ACC112 (cell line): ENCODE results near the gene SERPINB2.

Experiments used
- H2AFZ ChIP-seq: fragments of 200-600 bp; sonication (generic); one replicate; pipeline ENCODE4 v1.6.0; 2017; ENCODE audit warnings: antibody characterized with exemption, low read length; ENCODE audit not compliant: unreplicated experiment
- H3K27ac ChIP-seq: fragments of 200-600 bp; sonication (generic); 2 replicates; pipeline ENCODE4 v1.5.1; 2014; ENCODE audit warnings: low read depth, mild to moderate bottlenecking, antibody characterized with exemption, low read length, moderate library complexity
- H3K27me3 ChIP-seq: fragments of 200-600 bp; sonication (generic); 2 replicates; pipeline ENCODE4 v1.6.1; 2014; ENCODE audit warnings: mild to moderate bottlenecking, antibody characterized with exemption, low read length, moderate library complexity, mixed read lengths; ENCODE audit not compliant: insufficient read depth
- H3K36me3 ChIP-seq: fragments of 200-600 bp; sonication (generic); 2 replicates; pipeline ENCODE4 v1.6.1; 2016; ENCODE audit warnings: mild to moderate bottlenecking, antibody characterized with exemption, low read length, moderate library complexity, mixed read lengths; ENCODE audit not compliant: insufficient read depth
- H3K4me1 ChIP-seq: fragments of 200-600 bp; sonication (generic); one replicate; pipeline ENCODE4 v1.6.1; 2016; ENCODE audit warnings: low read length, mixed read lengths; ENCODE audit not compliant: insufficient read depth, unreplicated experiment, control insufficient read depth
- H3K4me3 ChIP-seq: fragments of 200-600 bp; sonication (generic); 2 replicates; pipeline ENCODE4 v1.5.1; 2014; ENCODE audit warnings: mild to moderate bottlenecking, low read depth, low read length
- H3K79me2 ChIP-seq: fragments of 200-600 bp; sonication (generic); one replicate; pipeline ENCODE4 v1.6.0; 2016; ENCODE audit warnings: low read length; ENCODE audit not compliant: control insufficient read depth, unreplicated experiment, insufficient read depth

Gene SERPINB2

DNA sequence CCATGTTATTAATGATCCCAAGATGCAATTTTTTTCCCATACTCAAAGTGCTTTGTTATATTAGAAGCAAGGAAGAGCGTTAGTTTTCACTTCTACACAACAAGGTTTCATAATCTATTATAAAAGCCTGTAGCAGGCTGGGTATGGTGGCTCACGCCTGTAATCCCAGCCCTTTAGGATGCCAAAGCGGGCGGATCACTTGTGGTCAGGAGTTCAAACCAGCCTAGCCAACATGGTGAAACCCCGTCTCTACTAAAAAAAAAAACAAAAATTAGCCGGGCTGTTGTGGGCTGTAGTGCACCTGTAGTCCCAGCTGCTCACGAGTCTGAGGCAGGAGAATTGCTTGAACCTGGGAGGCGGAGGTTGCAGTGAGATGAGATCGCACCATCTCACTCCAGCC, 19.0 kb upstream of the SERPINB2 start:
- Histone ChIP-seq H3K4me3 (no peak overlapping the region), H3K4me1 (peaks cover 2% of the 10 kb centered on the region), H3K27me3 (no peaks in the 10 kb centered on the region), H2AFZ (no peak overlapping the region), H3K27ac (no peak overlapping the region), H3K36me3 (no peaks in the 10 kb centered on the region), H3K79me2 (no peaks in the 10 kb centered on the region)

DNA sequence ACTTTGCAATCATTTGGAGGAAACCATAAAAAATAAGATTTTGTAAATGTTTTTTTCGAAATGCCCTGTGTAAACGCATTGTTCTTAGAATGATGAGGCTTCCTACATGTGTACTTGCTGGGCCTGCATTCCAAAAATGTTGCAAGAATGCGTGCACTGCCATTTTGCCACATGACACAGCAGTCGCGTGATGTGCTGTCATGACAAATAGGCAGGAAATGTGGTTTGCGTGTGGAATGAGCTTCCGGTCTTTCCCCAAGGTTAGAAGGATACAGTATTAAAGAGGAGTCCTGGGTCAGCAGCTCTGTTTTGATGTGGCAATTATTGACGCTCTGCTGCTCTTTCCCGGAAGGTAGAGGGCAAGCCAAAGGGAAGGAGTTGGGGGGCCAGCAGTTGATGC, 18.1 kb upstream of the SERPINB2 start:
- H3K79me2 ChIP-seq = no peaks in the 10 kb centered on the region
- no peak overlapping the region for H3K4me3 ChIP-seq
- H3K4me1 ChIP-seq = peaks cover 2% of the 10 kb centered on the region
- no peaks in the 10 kb centered on the region for H3K27me3 ChIP-seq
- H3K27ac ChIP-seq = peak overlapping the region; percentile 16; the same call in 1 of the 2 replicates
- H3K36me3 ChIP-seq = no peaks in the 10 kb centered on the region
- H2AFZ ChIP-seq = no peak overlapping the region

GRCh38 chr18:63869851-63870250, 17.7 kb upstream of the SERPINB2 start:
- Histone ChIP-seq H3K27me3 (no peaks in the 10 kb centered on the region), H2AFZ (no peak overlapping the region), H3K4me3 (no peak overlapping the region), H3K36me3 (no peaks in the 10 kb centered on the region), H3K4me1 (peaks cover 2% of the 10 kb centered on the region), H3K27ac (peak overlapping the region; percentile 16; the same call in 1 of the 2 replicates), H3K79me2 (no peaks in the 10 kb centered on the region)

DNA sequence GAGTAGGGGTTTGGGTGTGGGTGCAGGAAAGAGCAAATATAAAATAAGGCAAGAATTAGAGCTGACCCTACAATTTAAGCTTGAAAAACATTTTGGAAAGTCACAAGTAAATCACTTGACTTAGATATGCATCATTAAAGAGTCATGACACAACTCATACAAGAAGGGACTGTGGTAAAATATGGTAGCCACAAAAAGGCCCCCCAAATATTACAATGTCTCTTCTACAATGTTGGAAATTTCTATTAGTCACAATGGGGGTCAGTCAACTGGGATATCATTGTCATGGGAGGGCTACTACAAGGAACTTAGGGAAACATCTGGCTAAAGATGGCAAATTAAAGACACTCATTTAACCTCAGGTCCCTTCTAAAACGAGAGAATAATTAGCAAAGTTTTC, 15.7 kb upstream of the SERPINB2 start:
- Histone ChIP-seq H3K79me2 (no peaks in the 10 kb centered on the region), H3K4me3 (no peak overlapping the region), H3K4me1 (peaks cover 2% of the 10 kb centered on the region)

GRCh38 chr18:63872586-63872985, 14.9 kb upstream of the SERPINB2 start:
- H3K79me2 ChIP-seq = no peaks in the 10 kb centered on the region
- H3K27ac ChIP-seq = no peak overlapping the region
- no peak overlapping the region for H3K4me3 ChIP-seq
- H3K36me3 ChIP-seq = no peaks in the 10 kb centered on the region
- no peaks in the 10 kb centered on the region for H3K27me3 ChIP-seq
- no peak overlapping the region for H2AFZ ChIP-seq
- peaks cover 2% of the 10 kb centered on the region for H3K4me1 ChIP-seq

More for the DNA sequence above, 15.7 kb upstream of the SERPINB2 start:
- Histone ChIP-seq H3K36me3 (no peaks in the 10 kb centered on the region), H3K27ac (no peak overlapping the region), H2AFZ (no peak overlapping the region), H3K27me3 (no peaks in the 10 kb centered on the region)

DNA sequence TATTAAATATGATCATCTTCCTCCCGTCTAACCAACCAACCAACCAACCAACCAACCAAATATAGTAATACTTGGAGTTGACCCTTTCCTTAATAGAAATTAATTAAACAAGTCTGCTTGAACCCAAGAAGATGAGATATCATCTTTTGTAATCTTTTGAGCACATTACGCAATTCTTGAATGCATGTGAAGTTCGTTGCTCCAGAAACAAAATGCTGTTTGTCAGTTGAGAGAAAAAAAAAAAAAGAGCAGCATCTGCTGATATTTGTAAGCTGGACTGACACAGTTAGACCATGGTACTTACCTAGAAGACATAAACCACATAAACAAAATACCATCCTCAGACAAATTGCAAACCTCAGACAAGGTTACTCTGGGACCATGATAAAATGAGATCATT, 9.2 kb upstream of the SERPINB2 start:
- no peak overlapping the region for H3K4me3 ChIP-seq
- H3K27me3 ChIP-seq = no peaks in the 10 kb centered on the region
- no peaks in the 10 kb centered on the region for H3K36me3 ChIP-seq
- no peak overlapping the region for H2AFZ ChIP-seq
- H3K4me1 ChIP-seq = peaks cover 47% of the 10 kb centered on the region
- H3K79me2 ChIP-seq = no peaks in the 10 kb centered on the region
- H3K27ac ChIP-seq = peak overlapping the region; percentile 68

DNA sequence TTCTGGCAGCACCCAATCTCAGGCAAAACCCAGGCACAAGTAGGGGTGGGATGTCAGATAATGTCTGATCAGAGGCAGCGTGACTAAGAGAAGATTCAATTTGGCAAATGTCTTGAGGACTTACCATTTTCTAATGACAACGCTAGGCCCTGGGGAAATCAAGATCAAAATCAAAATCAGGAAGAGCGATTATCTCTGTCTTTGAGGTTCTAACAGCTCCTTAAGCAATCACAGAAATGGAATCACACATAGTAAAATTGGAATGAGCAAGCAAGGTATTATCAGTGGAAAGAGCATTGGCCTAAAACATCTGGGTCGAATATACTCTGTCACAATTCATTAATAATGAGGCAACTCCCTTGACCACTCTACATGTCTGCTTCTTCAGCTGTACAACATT, 8.6 kb upstream of the SERPINB2 start:
- Histone ChIP-seq H3K4me3 (no peak overlapping the region), H3K27ac (peak overlapping the region; percentile 68), H2AFZ (peak overlapping the region; percentile 40), H3K27me3 (no peaks in the 10 kb centered on the region), H3K79me2 (no peaks in the 10 kb centered on the region), H3K4me1 (peaks cover 53% of the 10 kb centered on the region), H3K36me3 (no peaks in the 10 kb centered on the region)

GRCh38 chr18:63879709-63880108, 7.8 kb upstream of the SERPINB2 start:
- Histone ChIP-seq H3K27ac (peak overlapping the region; percentile 16; the same call in 1 of the 2 replicates), H3K27me3 (no peaks in the 10 kb centered on the region), H3K4me1 (peaks cover 53% of the 10 kb centered on the region), H3K79me2 (no peaks in the 10 kb centered on the region), H2AFZ (no peak overlapping the region), H3K36me3 (no peaks in the 10 kb centered on the region), H3K4me3 (no peak overlapping the region)

GRCh38 chr18:63881851-63882250, 5.7 kb upstream of the SERPINB2 start:
- Histone ChIP-seq H3K4me1 (peaks cover 53% of the 10 kb centered on the region), H3K4me3 (no peak overlapping the region), H2AFZ (no peak overlapping the region), H3K27me3 (no peaks in the 10 kb centered on the region), H3K36me3 (no peaks in the 10 kb centered on the region), H3K79me2 (no peaks in the 10 kb centered on the region), H3K27ac (peak overlapping the region; percentile 92)

DNA sequence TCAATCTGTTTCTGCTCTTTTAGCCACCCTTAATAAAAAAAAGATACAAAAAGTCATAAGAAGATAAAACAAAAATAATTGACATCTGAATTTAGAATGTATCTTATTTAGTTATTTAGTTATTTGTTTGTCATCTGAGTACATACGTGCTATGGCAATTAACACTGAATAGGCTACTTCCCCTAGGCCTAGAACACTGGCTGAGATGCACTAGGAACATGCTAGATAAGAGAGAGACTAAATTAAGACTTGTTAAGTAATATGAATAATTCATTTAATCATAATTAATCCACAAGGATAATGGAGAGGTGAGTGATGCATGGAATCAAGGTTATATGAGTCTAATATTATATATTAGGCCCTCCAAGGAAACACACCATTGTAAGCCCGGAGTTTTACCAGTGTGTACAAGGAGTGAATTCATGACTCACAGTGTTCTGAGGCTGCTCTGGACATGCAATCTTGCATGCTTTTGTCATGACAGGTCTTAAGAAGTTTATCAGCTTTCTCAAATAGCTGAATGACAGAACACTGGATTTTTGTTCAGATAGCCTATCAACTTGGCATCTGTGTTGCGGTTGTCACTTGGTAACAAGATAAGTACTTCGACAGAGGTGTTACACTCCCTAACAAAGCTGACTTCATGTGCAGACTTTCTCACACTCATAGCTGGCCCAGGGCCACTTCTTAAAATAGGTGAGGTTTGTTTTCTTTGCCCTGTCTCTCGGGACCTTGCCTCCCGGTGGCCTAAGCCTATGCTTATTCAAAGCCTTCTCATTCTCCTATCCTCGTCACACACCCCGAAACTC, 5.0 kb upstream of the SERPINB2 start:
- Histone ChIP-seq H3K27me3 (no peaks in the 10 kb centered on the region), H2AFZ (no peak overlapping the region), H3K4me1 (peaks cover 53% of the 10 kb centered on the region), H3K36me3 (no peaks in the 10 kb centered on the region), H3K4me3 (peak overlapping the region; percentile 1; the same call in 1 of the 2 replicates), H3K79me2 (no peaks in the 10 kb centered on the region), H3K27ac (peak overlapping the region; percentile 92)

DNA sequence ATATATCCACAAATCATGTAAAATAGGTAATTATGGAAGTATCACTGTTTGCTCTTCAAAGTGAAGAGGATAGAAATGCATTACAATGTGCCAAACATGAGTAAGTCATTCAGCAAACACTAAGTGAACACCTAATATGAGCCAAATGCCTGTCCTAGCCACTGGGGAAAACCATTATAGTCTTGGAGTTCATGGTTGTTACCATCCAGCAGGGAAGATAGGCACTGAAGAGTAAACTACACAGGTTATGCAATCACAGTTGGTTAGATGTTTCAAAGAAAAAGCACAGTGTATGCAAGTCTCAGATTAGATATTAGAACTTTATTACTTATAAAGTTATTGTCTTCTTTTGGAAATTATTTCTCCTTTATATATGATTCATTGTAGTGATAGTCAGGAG, 3.9 kb upstream of the SERPINB2 start:
- Histone ChIP-seq H3K4me1 (peaks cover 46% of the 10 kb centered on the region), H3K27me3 (no peaks in the 10 kb centered on the region), H3K4me3 (no peak overlapping the region), H3K27ac (peak overlapping the region; percentile 92), H2AFZ (no peak overlapping the region), H3K36me3 (no peaks in the 10 kb centered on the region), H3K79me2 (no peaks in the 10 kb centered on the region)
